Lower leg skin (tissue), 3 donors: ENCODE data around the gene MTMR11.

Experiments
- POLR2A ChIP-seq, 2 donors: fragments of 450-650 bp; IDR thresholded peaks; one replicate each; pipeline ENCODE4 v1.6.1; 2016 to 2017; ENCODE audit warnings: antibody characterized with exemption in 2 of 2, mild to moderate bottlenecking in 1 of 2, moderate library complexity in 1 of 2
- TF ChIP-seq, protein P1 (sequence below), 3 donors: fragments of 450-650 bp; IDR thresholded peaks; one replicate each; pipeline ENCODE4 v1.5.1; 2016; ENCODE audit warnings: antibody characterized with exemption in 3 of 3, mild to moderate bottlenecking in 3 of 3, moderate library complexity in 2 of 3

DNA sequence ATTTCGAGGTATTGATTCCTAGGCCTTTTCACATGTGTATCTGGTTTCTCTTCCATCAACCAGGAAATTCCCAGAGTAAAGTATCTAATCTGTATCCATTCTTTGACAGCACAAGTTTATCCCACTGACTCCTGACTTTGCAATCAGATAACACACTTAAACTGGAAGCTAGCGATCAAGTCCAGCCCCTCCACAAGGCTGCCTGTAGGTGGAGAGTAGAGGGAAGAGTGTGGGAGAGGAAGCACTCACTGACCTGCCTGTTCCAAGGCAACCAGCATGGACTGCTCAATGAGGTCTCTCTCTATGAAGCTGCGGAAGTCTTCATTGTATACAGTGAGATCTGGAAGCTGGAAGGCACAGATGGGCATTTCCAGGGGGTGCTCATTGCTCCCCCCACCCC, 30.4 kb upstream of the MTMR11 start:
- TF ChIP-seq POLR2A (IDR thresholded peaks at IDR 0.05) = no peak
- TF ChIP-seq, protein P1, sequence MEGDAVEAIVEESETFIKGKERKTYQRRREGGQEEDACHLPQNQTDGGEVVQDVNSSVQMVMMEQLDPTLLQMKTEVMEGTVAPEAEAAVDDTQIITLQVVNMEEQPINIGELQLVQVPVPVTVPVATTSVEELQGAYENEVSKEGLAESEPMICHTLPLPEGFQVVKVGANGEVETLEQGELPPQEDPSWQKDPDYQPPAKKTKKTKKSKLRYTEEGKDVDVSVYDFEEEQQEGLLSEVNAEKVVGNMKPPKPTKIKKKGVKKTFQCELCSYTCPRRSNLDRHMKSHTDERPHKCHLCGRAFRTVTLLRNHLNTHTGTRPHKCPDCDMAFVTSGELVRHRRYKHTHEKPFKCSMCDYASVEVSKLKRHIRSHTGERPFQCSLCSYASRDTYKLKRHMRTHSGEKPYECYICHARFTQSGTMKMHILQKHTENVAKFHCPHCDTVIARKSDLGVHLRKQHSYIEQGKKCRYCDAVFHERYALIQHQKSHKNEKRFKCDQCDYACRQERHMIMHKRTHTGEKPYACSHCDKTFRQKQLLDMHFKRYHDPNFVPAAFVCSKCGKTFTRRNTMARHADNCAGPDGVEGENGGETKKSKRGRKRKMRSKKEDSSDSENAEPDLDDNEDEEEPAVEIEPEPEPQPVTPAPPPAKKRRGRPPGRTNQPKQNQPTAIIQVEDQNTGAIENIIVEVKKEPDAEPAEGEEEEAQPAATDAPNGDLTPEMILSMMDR (IDR thresholded peaks at IDR 0.05) = no peak
